Heart left ventricle (tissue), 16 donors: Measurements from ENCODE around the gene SPEG. TPM values are rescaled to one million over a fixed set of nuclear protein-coding genes. Genes with fewer than 3 reads are reported as not detected.

Source experiments
- ATAC-seq, 4 donors: fragments of 200-7000 bp; cut with Tn5 transposase; one replicate each; pipeline ENCODE4 v1.9.1; 2020 to 2022; ENCODE audit warnings: moderate library complexity in 4 of 4, mild to moderate bottlenecking in 3 of 4, moderate number of reproducible peaks in 1 of 4
- DNase-seq, 5 donors: peaks; one replicate each; pipeline ENCODE4 v3.0.0-alpha.2; 2020
- H3K27ac ChIP-seq, 12 donors: fragments of 200-600 bp; sonication (generic) in 4 of 12; one replicate each; pipeline versions ENCODE4 v1.5.0 to v1.8.0; 2016 to 2022; ENCODE audit warnings: mild to moderate bottlenecking in 2 of 12
- H3K27me3 ChIP-seq, 9 donors: fragments of 200-600 bp; sonication (generic) in 2 of 9; one replicate each; pipeline versions ENCODE4 v1.5.1 to v1.8.0; 2016 to 2022; ENCODE audit warnings: mild to moderate bottlenecking in 3 of 9
- H3K36me3 ChIP-seq, 9 donors: fragments of 200-600 bp; sonication (generic) in 2 of 9; one replicate each; pipeline versions ENCODE4 v1.5.0 to v1.8.0; 2018 to 2022; ENCODE audit warnings: mild to moderate bottlenecking in 2 of 9
- H3K4me1 ChIP-seq, 12 donors: fragments of 200-600 bp; sonication (generic) in 4 of 12; one replicate each; pipeline versions ENCODE4 v1.5.0 to v1.8.0; 2016 to 2022; ENCODE audit warnings: mild to moderate bottlenecking in 3 of 12
- H3K4me3 ChIP-seq, 12 donors: fragments of 200-600 bp; sonication (generic) in 4 of 12; one replicate each; pipeline versions ENCODE4 v1.5.0 to v1.8.0; 2017 to 2022; ENCODE audit warnings: mild to moderate bottlenecking in 9 of 12, moderate library complexity in 4 of 12
- H3K9me3 ChIP-seq, 12 donors: fragments of 200-600 bp; sonication (generic) in 4 of 12; one replicate each; pipeline versions ENCODE4 v1.5.0 to v1.8.0; 2016 to 2022; ENCODE audit warnings: mild to moderate bottlenecking in 1 of 12
- POLR2A ChIP-seq, 2 donors: fragments of 450-650 bp; IDR thresholded peaks; one replicate each; pipeline ENCODE4 v1.6.1; 2017; ENCODE audit warnings: antibody characterized with exemption in 2 of 2, mild to moderate bottlenecking in 2 of 2, moderate library complexity in 2 of 2
- WGBS, 4 donors: extraction: QIAGEN DNeasy Blood & Tissue Kit in 2 of 4; methylation state at CpG; one replicate each; pipeline versions ENCODE4 v1.1.5 to v1.1.7; 2013 to 2018; 5-methylcytosine and 5-hydroxymethylcytosine counted together
- intact Hi-C, 10 donors: fragments of 100-400 bp; cut with DNase I; formaldehyde crosslinking; loops; one replicate each; pipeline versions ENCODE4 v1.11.1 to v1.14.2; 2022
- polyA plus RNA-seq, 2 donors: library from polyadenylated mRNA; stranded (reverse); fragments of 200-250 nt; gene quantifications; one replicate each; pipeline ENCODE4 v1.2.3, GENCODE V29; 2013
- total RNA-seq, 9 donors: library from RNA; depleted of rRNA in 2 of 9; stranded (reverse); fragments of >200 nt in 2 of 9; fragmentation: NEBNext Ultra II Directional in 3 of 9; extraction: Animal tissue kit (Norgen Biotek cat#: 25700) in 3 of 9; gene quantifications; one replicate each; pipeline versions ENCODE4 v1.1.0 to v1.2.4, GENCODE V29; 2016 to 2023
- TF ChIP-seq, protein P1 (sequence below), 12 donors: fragments of 200-600 bp; sonication (generic) in 4 of 12; IDR thresholded peaks; one replicate each; pipeline versions ENCODE4 v1.5.0 to v1.8.0; 2018 to 2022; ENCODE audit warnings: antibody characterized with exemption in 12 of 12, mild to moderate bottlenecking in 5 of 12
- donor health status: ischemic (EF 13 %, LVEDD 7.1; RV severe dilation, severe dysfunction).
- donor health status: healthy with polysubstance abuse.
- donor health status: DM: no; HTN: yes; CAD: no.
- donor health status: DM: no; HTN: no; CAD: no.
- donor health status: ischemic (EF 25% LVEDD 6.9; RV normal size, moderate dysfunction).
- donor health status: ischemic (EF 25% LVEDD 5.7; RV mildly dilated, moderate dysfunction).
- donor health status: healthy.
- donor health status: DM: yes; HTN: yes; CAD: no.
- donor health status: ischemic (EF 35%, LVEDD 5.7; RV mildly dilated, moderate dysfunction).
- donor health status: nonischemic (EF 11% LVEDD 7.7; RV severe dilation, severe dysfunction).
- donor health status: DM: yes; HTN: yes; CAD: no.
- donor health status: PGD.
- donor health status: ischemic (EF 29% LVEDD 5.4; RV normal size, mild dysfunction).
- donor health status: nonischemic (EF 23%, LVEDD 6.1; RV moderate dilation, normal function).

SPEG gene
- total and polyA plus RNA-seq, 11 donors = 64.8 to 150 (median 108) TPM

DNA sequence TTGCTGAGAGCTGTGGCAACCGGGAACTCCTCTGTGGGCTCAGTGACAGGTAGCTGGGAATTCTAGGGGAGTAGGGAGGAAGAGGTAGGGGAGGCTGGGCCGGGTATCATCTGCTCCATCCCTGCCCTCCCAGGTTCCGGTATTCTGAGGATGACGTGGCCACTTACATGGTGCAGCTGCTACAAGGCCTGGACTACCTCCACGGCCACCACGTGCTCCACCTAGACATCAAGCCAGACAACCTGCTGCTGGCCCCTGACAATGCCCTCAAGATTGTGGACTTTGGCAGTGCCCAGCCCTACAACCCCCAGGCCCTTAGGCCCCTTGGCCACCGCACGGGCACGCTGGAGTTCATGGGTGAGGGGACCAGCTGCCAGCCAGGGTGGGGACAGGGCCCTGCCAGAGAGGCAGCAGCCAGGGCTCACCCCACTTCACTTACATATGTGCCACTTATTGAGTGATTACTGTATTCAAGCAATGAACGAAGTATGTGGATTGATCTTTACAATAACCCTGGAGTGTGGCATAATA, 56.0 kb downstream of the SPEG start:
- peaks cover 0 to 27% (median 0%) of the 10 kb centered on the region in 9 donors for H3K27me3 ChIP-seq
- H3K4me1 ChIP-seq = peaks cover 0 to 47% (median 6%) of the 10 kb centered on the region in 12 donors
- peaks cover 0 to 25% (median 3%) of the 10 kb centered on the region in 9 donors for H3K36me3 ChIP-seq
- ATAC-seq = peak in 1 of 4 donors; percentile 5
- DNase-seq = no peak
- intact Hi-C loops = loop anchor here in 2 of 10 donors (5.0 kb wide), 1 partner anchor 37 kb away; no protein-coding TSS in a partner anchor
- peak overlapping the region in 6 of 12 donors; percentile 29 to 60 (median 45) for H3K27ac ChIP-seq
- no peak for TF ChIP-seq POLR2A (IDR thresholded peaks at IDR 0.05)
- TF ChIP-seq, protein P1, sequence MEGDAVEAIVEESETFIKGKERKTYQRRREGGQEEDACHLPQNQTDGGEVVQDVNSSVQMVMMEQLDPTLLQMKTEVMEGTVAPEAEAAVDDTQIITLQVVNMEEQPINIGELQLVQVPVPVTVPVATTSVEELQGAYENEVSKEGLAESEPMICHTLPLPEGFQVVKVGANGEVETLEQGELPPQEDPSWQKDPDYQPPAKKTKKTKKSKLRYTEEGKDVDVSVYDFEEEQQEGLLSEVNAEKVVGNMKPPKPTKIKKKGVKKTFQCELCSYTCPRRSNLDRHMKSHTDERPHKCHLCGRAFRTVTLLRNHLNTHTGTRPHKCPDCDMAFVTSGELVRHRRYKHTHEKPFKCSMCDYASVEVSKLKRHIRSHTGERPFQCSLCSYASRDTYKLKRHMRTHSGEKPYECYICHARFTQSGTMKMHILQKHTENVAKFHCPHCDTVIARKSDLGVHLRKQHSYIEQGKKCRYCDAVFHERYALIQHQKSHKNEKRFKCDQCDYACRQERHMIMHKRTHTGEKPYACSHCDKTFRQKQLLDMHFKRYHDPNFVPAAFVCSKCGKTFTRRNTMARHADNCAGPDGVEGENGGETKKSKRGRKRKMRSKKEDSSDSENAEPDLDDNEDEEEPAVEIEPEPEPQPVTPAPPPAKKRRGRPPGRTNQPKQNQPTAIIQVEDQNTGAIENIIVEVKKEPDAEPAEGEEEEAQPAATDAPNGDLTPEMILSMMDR (IDR thresholded peaks at IDR 0.05) = no peak
- 52 to 65% (median 60%) methylated on average over 5 to 10 of the region's 10 CpGs for WGBS, 4 donors
- H3K9me3 ChIP-seq = no peaks in the 10 kb centered on the region
- H3K4me3 ChIP-seq = no peak overlapping the region

GRCh38 chr2:219491278-219491963, 56.8 kb downstream of the SPEG start:
- intact Hi-C loops = loop anchor here in 2 of 10 donors (5.0 kb wide), 1 partner anchor 36 kb away; no protein-coding TSS in a partner anchor
- Histone ChIP-seq H3K27me3 (peaks cover 0 to 28% (median 0%) of the 10 kb centered on the region in 9 donors), H3K4me3 (no peak overlapping the region), H3K27ac (peak overlapping the region in 6 of 12 donors; percentile 31 to 60 (median 48)), H3K9me3 (no peaks in the 10 kb centered on the region), H3K4me1 (peaks cover 0 to 49% (median 11%) of the 10 kb centered on the region in 12 donors), H3K36me3 (peaks cover 0 to 24% (median 3%) of the 10 kb centered on the region in 9 donors)
- no peak for TF ChIP-seq POLR2A (IDR thresholded peaks at IDR 0.05)
- TF ChIP-seq, protein P1 (IDR thresholded peaks at IDR 0.05) = no peak
- ATAC-seq (peak in 2 of 4 donors; percentile 1 to 19), DNase-seq (peak in 2 of 5 donors; percentile 57)
- 49 to 62% (median 53%) methylated on average over 10 to 14 of the region's 14 CpGs for WGBS, 4 donors

DNA sequence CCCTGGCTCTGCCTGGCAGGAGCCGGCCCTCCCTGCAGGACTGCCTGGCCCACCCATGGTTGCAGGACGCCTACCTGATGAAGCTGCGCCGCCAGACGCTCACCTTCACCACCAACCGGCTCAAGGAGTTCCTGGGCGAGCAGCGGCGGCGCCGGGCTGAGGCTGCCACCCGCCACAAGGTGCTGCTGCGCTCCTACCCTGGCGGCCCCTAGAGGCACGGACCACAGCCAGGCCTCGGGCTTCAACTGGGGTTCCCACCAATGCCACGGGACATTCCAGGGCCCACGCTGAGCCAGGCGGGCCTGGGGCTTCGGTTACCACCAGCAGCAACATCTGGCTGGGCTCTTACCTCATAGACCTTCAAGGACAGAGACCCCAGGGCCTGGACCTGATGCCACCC, 57.9 kb downstream of the SPEG start:
- Histone ChIP-seq H3K27me3 (peaks cover 0 to 40% (median 0%) of the 10 kb centered on the region in 9 donors), H3K36me3 (peaks cover 0 to 24% (median 3%) of the 10 kb centered on the region in 9 donors), H3K27ac (peak overlapping the region in 2 of 12 donors; percentile 8 to 60), H3K4me1 (peaks cover 0 to 61% (median 21%) of the 10 kb centered on the region in 12 donors), H3K4me3 (no peak overlapping the region), H3K9me3 (no peaks in the 10 kb centered on the region)
- intact Hi-C loops = loop anchor here in 2 of 10 donors (5.0 kb wide), 1 partner anchor 35 kb away; no protein-coding TSS in a partner anchor
- no peak for DNase-seq
- TF ChIP-seq, protein P1 (IDR thresholded peaks at IDR 0.05) = no peak
- no peak for TF ChIP-seq POLR2A (IDR thresholded peaks at IDR 0.05)
- no peak for ATAC-seq
- 60 to 75% (median 69%) methylated on average over 9 to 20 of the region's 20 CpGs for WGBS, 4 donors

DNA sequence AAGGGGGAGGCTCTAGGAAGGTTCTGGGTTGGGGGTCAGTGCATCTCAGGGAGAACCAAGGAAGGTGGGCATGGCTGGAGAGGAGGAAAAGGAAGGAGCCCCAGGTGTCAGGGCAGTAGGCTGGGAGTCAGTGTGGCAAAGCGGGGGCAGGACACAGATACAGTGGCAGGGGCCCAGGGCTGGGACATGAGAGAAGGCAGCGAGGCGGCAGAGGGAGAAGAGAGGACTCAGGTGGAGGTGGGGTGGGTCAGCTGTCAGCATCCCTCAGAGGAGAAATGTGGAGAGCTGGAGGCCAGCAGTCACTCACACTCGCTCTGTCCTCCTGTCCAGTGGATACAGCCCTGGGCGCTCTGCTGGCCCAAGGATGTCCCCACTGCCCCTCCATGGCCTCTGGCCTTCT, 58.4 kb downstream of the SPEG start:
- H3K4me1 ChIP-seq = peaks cover 0 to 66% (median 24%) of the 10 kb centered on the region in 12 donors
- H3K36me3 ChIP-seq = peaks cover 0 to 20% (median 3%) of the 10 kb centered on the region in 9 donors
- H3K4me3 ChIP-seq = no peak overlapping the region
- ATAC-seq (no peak), DNase-seq (no peak)
- intact Hi-C loops = loop anchor here in 2 of 10 donors (5.0 kb wide), 1 partner anchor 34 kb away; no protein-coding TSS in a partner anchor
- H3K27me3 ChIP-seq = peaks cover 0 to 41% (median 0%) of the 10 kb centered on the region in 9 donors
- H3K9me3 ChIP-seq = no peaks in the 10 kb centered on the region
- peak overlapping the region in 1 of 12 donors; percentile 8 for H3K27ac ChIP-seq
- no peak for TF ChIP-seq POLR2A (IDR thresholded peaks at IDR 0.05)
- TF ChIP-seq, protein P1 (IDR thresholded peaks at IDR 0.05) = no peak
- WGBS, 4 donors = 88 to 97% (median 91%) methylated on average over 5 of the region's 5 CpGs
